ENCODE results near the gene CATSPER1. TPM values are rescaled to one million over a fixed set of nuclear protein-coding genes. Genes with fewer than 3 reads are reported as not detected.

The CATSPER1 gene
- total and polyA plus RNA-seq, 2 of the 13 experiments (the other 11 are each of a cell fraction or from before 2014, with no cell fraction given), result 0.17 TPM; not detected in 1

DNA sequence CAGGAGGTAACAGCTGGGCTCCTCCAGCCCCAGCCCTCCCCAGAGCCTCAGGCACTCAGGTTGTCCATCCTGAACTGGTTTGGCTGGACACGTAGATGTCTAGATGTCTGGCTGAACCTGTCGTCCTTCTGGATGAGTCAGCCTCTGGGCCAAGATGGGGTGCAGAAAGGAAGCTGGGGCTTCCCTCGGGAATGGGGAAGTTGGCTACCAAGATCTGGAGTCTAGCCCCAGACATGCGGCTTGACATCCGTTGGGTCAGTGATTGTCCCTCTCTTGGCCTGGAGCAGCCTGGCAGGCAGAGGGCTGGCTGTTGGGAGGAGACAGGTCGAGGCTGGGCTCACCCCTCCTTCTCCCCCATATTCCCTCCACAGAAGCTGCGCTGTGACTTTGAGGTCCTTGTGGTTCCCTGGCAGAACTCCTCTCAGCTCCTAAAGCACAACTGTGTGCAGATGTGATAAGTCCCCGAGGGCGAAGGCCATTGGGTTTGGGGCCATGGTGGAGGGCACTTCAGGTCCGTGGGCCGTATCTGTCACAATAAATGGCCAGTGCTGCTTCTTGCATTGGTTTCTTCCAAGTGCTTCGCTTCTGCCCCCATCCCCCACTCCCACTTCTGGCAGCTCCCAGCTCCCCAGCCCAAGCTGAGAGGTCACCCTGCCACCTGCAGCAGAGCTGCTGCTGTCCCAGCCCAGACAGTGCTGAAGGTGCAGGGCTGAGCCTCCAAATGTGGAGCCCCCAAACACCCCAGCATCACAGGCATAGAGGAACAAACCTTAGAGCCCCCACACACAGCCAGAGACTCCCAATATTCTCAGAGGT lies 13.1 kb downstream of the CATSPER1 start (continued):
- TF ChIP-seq ZNF569 (CRISPR knock-in tag; IDR thresholded peaks at IDR 0.05; ENCODE audit: borderline replicate concordance) (no peak), HNRNPUL1 (IDR thresholded peaks at IDR 0.05; ENCODE audit: low read depth, low read length) (no peak), ZNF788 (CRISPR knock-in tag; IDR thresholded peaks at IDR 0.05; ENCODE audit: borderline replicate concordance) (no peak), GABPB1 (CRISPR knock-in tag; IDR thresholded peaks at IDR 0.05) (no peak), ZNF639 (CRISPR knock-in tag; conservative IDR thresholded peaks at IDR 0.05) (no peak), FOXJ3 (CRISPR knock-in tag; IDR thresholded peaks at IDR 0.05; ENCODE audit: borderline replicate concordance) (no peak), ZNF552 (CRISPR knock-in tag; IDR thresholded peaks at IDR 0.05; ENCODE audit: borderline replicate concordance) (no peak)
- TF ChIP-seq, protein P1, sequence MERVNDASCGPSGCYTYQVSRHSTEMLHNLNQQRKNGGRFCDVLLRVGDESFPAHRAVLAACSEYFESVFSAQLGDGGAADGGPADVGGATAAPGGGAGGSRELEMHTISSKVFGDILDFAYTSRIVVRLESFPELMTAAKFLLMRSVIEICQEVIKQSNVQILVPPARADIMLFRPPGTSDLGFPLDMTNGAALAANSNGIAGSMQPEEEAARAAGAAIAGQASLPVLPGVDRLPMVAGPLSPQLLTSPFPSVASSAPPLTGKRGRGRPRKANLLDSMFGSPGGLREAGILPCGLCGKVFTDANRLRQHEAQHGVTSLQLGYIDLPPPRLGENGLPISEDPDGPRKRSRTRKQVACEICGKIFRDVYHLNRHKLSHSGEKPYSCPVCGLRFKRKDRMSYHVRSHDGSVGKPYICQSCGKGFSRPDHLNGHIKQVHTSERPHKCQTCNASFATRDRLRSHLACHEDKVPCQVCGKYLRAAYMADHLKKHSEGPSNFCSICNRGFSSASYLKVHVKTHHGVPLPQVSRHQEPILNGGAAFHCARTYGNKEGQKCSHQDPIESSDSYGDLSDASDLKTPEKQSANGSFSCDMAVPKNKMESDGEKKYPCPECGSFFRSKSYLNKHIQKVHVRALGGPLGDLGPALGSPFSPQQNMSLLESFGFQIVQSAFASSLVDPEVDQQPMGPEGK (CRISPR knock-in tag; IDR thresholded peaks at IDR 0.05), result no peak
- TF ChIP-seq, protein P2, sequence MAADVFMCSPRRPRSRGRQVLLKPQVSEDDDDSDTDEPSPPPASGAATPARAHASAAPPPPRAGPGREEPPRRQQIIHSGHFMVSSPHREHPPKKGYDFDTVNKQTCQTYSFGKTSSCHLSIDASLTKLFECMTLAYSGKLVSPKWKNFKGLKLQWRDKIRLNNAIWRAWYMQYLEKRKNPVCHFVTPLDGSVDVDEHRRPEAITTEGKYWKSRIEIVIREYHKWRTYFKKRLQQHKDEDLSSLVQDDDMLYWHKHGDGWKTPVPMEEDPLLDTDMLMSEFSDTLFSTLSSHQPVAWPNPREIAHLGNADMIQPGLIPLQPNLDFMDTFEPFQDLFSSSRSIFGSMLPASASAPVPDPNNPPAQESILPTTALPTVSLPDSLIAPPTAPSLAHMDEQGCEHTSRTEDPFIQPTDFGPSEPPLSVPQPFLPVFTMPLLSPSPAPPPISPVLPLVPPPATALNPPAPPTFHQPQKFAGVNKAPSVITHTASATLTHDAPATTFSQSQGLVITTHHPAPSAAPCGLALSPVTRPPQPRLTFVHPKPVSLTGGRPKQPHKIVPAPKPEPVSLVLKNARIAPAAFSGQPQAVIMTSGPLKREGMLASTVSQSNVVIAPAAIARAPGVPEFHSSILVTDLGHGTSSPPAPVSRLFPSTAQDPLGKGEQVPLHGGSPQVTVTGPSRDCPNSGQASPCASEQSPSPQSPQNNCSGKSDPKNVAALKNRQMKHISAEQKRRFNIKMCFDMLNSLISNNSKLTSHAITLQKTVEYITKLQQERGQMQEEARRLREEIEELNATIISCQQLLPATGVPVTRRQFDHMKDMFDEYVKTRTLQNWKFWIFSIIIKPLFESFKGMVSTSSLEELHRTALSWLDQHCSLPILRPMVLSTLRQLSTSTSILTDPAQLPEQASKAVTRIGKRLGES (CRISPR knock-in tag; IDR thresholded peaks at IDR 0.05; ENCODE audit: borderline replicate concordance), result no peak
